GM18867 (cell line): ENCODE measurements around the gene MAP1S.

Experiments used
- ATAC-seq: cut with Tn5 transposase; IDR thresholded peaks from one replicate; pipeline ENCODE4 v1.9.1; 2021; ENCODE audit warnings: mild to moderate bottlenecking, moderate library complexity; ENCODE audit not compliant: unreplicated experiment

MAP1S gene

DNA sequence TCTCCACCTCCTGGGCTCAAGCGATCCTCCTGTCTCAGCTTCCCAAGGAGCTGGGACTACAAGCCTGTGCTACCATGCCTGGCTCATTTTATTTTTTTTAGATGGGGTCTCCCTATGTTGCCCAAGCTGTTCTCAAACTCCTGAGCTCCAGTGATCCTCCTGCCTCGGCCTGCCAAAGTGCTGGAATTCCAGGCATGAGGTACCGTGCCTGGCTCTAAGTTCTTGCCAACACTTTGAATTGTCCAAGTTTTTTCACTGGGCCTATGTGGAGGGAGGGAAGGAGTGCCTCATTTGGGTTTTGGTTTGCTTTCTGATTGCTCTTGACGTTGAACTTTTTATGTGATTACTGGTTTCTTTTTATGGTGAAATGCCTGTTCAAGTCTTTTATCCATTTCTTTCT, 26.7 kb upstream of the MAP1S start:
- no peak for ATAC-seq

DNA sequence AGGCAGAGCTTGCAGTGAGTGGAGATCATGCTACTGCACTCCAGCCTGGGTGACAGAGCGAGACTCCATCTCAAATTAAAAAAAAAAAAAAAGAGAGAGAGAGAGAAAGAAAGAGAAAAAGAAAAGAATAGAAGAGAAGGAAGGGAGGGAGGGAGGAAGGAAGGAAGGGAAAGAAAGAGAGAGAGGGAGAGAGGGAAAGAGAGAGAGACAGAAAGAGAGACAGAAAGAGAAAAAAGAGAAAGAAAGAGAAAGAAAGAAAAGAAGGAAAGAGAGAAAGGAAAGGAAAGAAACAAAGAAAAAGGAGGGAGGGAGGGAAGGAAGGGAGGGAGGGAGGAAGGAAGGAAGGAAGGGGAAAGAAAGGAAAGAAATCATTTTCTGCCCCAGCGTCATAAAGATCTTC, 24.1 kb upstream of the MAP1S start:
- ATAC-seq = no peak

DNA sequence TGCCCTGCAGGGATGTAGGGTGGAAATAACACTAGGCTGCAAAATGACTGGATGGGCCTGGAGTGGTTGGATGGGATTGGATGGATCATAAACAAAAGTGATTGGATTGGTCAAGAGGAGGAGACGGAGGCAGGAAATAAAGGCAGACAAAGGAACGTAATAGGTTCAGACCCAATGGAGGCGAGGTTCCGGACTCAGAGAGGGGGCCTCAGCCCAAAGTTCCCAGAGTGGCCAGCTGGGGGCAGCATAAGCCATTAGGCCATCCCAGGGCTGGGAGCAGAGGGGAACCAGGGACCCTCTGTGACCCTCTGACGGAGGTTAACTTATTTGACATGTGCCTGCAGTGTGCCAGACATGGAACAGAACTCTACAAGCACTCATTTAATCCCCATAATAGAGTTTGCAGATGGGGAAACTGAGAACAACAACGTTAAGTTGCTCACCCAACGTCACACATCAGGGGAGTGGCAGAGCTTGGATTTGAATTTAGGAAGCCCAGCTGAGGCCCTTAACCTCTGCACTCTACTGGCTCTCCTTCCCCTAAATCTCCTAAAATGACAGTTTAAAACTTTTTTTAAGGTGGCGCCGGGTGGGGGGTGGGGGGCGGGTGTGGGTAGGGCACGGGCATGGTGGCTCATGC, 15.3 kb upstream of the MAP1S start:
- no peak for ATAC-seq

DNA sequence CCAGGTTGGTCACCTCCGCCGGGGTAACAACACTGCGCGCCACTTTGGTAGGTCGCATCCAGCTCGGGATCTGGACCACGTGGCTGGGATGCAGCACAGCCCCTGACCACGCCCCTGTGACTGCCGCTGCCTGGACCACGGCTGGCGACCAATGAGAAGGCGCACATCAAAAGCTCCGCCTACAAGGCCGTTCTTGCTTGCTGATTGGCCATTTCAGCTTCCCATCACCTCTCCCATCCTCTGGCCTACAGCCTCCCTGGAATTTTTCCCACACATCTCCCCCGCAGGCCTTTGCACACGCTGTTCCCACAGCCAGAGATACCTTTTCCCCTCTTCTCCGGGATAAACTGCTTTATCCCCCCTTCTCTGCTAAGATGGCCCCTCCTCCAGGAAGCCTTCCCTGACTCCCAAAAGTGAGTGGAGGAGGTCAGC, 12.5 kb upstream of the MAP1S start:
- ATAC-seq = no peak

DNA sequence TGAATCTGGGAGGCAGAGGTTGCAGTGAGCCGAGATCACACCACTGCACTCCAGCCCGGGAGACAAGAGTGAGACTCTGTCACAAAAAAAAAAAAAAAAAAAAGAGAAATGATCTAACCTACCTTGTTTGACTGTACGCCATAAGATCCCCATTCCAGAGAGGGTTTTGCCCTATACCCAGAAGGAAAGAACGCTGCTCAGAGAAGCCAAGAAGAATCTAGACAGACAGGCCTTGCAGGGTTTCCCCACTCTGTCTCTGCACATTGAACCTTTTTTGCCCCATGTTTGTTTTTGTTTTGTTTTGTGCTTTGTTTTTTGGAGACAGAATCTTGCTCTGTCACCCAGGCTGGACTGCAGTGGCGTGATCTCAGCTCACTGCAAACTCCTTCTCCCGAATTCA, 7.4 kb upstream of the MAP1S start:
- ATAC-seq = no peak

DNA sequence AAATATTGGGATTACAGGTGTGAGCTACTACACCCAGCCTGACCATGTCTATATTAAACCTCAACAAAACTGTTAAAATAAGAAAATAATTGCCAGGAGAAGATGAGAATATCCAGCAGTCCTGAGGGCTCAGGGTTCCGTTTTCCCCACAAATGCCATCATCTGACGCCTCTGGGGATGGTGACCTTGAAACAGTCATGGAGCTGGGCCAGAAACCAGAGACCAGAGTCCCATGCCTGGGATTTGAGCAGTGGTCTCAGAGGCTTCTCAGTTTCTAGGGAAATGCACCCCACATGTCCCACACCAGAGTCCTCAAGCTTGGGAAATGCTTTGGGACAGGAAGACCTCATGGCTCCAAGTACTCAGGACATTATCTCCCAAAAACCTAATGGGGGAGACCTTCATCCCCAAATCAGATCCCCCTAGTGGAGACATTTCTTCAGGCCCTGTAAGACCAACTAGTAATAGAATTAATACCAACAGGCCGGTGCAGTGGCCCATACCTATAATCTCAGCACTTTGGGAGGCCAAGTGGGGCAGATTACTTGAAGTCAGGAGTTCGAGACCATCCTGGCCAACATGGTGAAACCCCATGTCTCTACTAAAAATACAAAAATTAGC, 2.9 kb upstream of the MAP1S start:
- ATAC-seq = no peak

DNA sequence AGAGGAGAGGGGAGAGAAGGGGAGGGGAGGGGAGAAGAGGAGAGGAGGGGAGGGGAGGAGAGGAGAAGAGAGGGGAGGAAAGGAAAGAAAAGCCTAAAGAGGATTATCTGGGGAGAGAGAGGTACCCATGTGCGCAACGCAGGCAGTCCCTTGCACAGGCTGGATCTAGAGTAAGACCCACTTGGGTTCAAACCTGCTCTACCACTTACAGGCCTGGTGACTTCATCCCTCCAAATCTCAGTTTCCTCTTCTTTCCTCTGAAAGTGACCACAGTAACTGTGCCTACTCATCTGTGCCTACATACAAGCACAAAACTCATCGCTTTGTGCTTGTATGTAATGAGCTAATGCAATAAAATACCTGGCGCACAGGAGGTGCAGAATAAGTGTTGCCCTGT, 732 bp upstream of the MAP1S start:
- ATAC-seq = no peak

DNA sequence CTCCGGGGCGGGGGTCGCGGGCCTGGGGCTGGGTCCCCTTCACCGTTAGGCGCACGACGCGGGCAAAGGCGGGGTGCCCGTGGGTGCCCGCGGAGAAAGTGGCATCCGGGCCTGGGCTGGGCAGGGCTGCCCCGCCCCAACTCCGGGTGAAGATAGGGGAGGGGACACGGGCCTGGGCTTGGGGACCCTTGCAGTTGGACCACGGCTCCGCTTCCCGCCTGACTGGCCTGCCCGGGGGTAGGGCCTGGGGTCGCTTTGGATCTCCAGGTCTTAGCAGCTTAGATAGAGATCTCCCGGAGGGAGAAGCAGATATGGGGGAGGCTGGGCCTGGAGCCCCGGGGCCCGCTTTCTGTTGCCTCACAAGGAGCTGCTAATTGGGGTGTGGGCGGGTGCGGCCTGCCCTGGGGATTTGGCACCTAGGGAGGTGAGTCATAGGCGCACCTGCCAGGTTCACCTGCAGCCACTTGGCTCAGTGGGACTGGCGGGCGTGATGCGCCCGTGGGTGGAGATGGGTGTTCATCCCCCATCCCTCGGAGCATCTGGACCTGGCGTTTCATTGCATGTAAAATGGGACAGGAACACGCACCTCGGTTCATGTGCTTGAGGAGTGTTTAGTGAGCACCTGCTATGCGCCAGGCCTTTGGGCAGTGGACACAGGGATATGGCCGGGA, 585 bp downstream of the MAP1S start:
- peak; percentile 32 for ATAC-seq

DNA sequence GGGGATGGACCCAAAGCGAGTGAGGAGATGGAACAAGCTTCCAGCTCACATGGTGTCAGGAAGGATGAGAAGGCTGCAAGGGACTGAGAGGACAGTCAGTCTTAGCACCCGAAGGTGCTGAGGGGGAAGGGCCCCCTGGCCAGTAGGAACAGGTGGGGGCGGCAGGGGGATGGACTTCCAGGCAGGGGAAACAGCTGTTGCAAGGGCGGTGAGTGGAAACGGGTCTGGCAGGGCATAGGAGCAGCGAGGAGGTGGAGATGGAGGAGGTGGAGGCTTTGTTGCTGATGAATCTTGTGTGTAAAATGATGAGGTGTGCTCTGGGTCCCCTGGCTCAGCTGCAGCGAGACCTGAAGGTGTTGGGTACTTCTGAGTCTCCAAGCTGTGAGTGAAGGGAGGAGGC, 1.2 kb downstream of the MAP1S start:
- ATAC-seq = no peak

DNA sequence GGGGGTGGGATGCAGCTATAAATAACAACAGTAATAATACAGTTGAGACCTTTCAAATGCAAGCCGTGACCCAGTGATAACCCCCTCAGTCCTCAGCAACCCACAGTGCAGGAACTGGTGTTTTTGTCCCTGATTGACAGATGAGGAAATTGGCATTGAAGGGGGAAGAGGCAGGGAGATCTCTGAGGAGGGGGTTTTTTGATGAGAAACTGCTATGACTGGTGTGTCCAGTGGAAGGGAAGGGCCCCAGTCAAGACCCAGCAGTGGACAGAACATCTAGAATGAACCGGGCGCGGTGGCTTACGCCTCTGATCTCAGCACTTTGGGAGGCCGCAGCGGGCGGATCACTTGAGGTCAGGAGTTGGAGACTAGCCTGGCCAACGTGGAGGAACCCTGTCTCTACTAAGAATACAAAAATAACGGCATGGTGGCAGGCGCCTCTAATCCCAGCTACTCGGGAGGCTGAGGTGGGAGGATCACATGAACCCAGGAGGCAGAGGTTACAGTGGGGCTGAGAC, 1.9 kb downstream of the MAP1S start:
- ATAC-seq = no peak

DNA sequence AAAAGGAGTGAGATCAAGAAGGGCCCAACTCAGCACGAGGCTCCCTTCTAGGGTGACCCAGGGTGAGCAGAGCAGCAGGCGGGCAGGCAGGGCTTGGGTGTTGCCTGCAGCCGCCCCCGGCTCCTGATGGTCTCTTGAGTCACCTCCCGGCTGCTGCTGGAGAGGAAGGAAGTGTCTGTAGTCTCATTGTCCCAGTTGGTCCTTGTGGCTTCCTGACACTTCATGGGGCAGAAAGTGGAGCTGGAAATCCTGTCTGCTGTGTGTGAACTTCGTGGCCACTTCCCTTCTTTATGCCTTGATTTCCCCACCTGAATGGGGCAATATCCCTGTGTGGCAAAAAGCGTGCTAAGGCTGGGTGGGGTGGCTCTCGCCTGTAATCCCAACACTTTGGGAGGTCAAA, 2.5 kb downstream of the MAP1S start:
- no peak for ATAC-seq

DNA sequence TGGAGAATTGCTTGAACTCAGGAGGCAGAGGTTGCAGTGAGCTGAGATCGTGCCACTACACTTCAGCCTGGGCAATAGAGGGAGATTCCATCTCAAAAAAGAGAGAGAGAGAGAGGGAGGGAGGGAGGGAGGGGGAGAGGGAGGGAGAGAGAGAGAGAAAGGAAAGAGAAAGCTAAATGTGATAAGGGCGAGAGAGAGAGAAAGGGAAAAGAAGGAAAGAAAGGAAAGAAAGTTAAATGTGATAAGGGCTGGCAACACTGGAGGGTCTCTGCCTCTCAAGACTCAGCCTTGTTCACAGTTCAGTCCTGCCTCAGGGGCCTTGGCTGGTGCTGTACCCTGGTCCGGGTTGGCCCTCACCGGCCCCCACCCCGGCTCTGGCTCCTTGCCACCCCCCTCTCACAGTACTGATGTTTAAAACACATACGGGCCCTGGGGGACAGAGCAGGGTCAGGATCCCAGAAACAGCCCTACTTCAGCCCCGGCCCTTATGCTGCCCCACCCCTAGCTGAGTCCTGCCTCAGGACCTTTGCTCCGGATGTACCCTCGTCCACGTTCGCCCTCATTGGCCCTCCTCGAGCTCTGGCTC, 3.5 kb downstream of the MAP1S start:
- no peak for ATAC-seq

DNA sequence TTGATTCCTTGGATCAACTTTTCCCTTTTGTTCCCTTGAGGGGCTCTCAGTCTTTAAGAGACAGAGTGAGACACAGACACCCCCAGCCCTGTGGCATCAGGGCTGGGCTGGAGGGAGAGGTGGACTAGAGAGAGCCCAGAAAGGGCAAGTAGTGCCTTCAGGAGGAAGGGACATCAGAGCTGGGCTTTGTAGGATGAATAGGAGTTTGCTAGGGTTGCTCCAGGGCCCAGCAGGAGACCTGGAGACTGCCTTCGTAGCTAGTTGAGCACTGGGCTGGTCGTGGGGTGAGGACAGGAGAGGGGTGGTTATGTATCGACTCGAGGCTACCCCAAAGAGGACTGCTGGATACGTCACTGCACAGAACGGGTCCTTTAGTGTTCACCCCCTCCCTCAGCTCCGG, 5.4 kb downstream of the MAP1S start:
- no peak for ATAC-seq

DNA sequence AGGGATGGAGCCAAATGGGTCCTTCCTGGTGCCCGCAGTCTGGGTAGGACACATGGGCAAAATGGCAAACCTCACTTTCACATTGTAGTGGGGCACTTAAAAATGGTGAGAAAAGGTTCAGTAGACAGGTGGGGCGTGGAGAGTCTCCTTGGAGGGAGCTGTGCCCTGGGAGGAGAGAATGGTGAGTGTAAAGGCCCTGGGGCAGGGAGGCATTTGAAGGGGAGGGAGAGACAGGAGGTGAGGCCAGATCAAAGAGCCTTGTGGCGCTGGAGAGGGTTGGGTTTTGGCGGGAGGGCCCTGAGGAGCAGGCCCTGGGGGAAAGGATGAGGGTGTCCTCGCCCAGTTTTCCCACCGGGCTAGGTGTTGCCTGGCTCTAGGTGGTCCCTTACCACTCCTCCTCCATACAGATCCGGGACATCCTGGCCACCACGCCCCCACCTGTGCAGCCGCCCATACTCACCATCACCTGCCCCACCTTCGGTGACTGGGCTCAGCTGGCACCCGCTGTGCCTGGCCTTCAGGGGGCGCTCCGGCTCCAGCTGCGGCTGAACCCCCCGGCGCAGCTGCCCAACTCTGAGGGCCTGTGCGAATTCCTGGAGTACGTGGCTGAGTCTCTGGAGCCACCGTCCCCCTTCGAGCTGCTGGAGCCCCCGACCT, 6.3 kb downstream of the MAP1S start:
- ATAC-seq = no peak

DNA sequence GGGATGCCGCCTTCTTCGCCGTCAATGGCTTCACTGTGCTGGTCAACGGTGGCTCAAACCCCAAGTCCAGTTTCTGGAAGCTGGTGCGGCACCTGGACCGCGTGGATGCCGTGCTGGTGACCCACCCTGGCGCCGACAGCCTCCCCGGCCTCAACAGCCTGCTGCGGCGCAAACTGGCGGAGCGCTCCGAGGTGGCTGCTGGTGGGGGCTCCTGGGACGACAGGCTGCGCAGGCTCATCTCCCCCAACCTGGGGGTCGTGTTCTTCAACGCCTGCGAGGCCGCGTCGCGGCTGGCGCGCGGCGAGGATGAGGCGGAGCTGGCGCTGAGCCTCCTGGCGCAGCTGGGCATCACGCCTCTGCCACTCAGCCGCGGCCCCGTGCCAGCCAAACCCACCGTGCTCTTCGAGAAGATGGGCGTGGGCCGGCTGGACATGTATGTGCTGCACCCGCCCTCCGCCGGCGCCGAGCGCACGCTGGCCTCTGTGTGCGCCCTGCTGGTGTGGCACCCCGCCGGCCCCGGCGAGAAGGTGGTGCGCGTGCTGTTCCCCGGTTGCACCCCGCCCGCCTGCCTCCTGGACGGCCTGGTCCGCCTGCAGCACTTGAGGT, 7.0 kb downstream of the MAP1S start:
- no peak for ATAC-seq

DNA sequence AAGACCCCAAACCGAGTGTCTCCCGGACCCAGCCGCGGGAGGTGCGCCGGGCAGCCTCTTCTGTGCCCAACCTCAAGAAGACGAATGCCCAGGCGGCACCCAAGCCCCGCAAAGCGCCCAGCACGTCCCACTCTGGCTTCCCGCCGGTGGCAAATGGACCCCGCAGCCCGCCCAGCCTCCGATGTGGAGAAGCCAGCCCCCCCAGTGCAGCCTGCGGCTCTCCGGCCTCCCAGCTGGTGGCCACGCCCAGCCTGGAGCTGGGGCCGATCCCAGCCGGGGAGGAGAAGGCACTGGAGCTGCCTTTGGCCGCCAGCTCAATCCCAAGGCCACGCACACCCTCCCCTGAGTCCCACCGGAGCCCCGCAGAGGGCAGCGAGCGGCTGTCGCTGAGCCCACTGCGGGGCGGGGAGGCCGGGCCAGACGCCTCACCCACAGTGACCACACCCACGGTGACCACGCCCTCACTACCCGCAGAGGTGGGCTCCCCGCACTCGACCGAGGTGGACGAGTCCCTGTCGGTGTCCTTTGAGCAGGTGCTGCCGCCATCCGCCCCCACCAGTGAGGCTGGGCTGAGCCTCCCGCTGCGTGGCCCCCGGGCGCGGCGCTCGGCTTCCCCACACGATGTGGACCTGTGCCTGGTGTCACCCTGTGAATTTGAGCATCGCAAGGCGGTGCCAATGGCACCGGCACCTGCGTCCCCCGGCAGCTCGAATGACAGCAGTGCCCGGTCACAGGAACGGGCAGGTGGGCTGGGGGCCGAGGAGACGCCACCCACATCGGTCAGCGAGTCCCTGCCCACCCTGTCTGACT, 7.9 kb downstream of the MAP1S start:
- no peak for ATAC-seq

DNA sequence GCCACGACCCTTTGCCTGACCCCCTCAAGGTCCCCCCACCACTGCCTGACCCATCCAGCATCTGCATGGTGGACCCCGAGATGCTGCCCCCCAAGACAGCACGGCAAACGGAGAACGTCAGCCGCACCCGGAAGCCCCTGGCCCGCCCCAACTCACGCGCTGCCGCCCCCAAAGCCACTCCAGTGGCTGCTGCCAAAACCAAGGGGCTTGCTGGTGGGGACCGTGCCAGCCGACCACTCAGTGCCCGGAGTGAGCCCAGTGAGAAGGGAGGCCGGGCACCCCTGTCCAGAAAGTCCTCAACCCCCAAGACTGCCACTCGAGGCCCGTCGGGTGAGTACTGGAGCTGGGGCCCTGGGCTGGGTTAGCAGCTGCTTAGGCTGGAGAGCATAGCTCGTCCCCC, 8.6 kb downstream of the MAP1S start:
- no peak for ATAC-seq

DNA sequence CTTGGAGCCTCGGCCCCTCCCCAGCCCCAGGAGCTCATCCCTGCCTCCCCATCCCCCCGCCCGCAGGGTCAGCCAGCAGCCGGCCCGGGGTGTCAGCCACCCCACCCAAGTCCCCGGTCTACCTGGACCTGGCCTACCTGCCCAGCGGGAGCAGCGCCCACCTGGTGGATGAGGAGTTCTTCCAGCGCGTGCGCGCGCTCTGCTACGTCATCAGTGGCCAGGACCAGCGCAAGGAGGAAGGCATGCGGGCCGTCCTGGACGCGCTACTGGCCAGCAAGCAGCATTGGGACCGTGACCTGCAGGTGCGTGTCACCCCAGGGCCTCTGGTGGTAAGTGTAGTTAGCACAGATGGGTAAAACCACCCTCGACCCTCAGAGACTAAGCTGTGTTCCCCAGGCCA, 13.8 kb downstream of the MAP1S start:
- ATAC-seq = no peak

DNA sequence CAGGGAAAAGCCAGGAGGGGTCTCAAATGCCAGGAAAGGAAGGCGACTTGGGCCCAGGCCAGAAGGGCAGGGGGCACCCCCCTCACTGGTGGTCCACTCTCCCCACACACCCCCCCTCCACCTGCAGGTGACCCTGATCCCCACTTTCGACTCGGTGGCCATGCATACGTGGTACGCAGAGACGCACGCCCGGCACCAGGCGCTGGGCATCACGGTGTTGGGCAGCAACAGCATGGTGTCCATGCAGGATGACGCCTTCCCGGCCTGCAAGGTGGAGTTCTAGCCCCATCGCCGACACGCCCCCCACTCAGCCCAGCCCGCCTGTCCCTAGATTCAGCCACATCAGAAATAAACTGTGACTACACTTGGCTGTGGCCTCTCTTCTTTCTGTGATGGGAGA, 14.9 kb downstream of the MAP1S start:
- ATAC-seq = no peak

DNA sequence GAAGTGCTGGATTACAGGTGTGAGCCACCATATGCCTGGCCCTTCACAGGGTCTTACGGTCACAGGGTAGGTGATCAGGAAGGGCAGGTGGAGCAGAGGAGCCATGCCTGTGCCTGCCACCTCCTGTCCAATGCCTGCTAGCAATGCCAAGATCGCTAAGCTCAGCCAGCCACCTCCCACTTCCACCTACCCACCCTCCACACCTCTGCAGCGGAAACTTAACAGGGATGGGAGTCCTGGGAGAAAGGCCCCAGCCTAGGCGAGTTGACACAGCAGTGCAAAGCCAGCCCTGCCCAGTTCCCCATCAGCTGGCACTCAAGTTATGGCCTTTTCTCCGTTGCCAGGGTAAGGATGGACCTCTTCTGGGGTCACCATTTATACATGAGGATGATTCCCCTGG, 16.1 kb downstream of the MAP1S start:
- no peak for ATAC-seq
